Neuron (in vitro differentiated cells): ENCODE measurements around the gene ZNF536.
"Not testable (repeated sequence)": the region's sequence is repeated elsewhere in the genome, so short reads cannot be mapped to it uniquely, and the experiment has no call there.

Experiments used
- H2AFZ ChIP-seq: one replicate; pipeline ENCODE4 v1.6.1; 2013; ENCODE audit warnings: low read depth, mild to moderate bottlenecking, inconsistent platforms, low read length, moderate library complexity
- H3K27me3 ChIP-seq: one replicate; pipeline ENCODE4 v1.6.1; 2013; ENCODE audit warnings: low read length; ENCODE audit not compliant: insufficient read depth
- H3K36me3 ChIP-seq: one replicate; pipeline ENCODE4 v1.6.1; 2013; ENCODE audit warnings: low read length; ENCODE audit not compliant: insufficient read depth
- H3K4me1 ChIP-seq: one replicate; pipeline ENCODE4 v1.6.1; 2013; ENCODE audit warnings: low read length; ENCODE audit not compliant: insufficient read depth
- H3K4me3 ChIP-seq: 2 replicates; pipeline ENCODE4 v1.5.1; 2013; ENCODE audit warnings: mild to moderate bottlenecking, low read length, moderate library complexity
- H3K9me3 ChIP-seq: one replicate; pipeline ENCODE4 v1.6.1; 2013; ENCODE audit warnings: low read length

ZNF536 gene

DNA sequence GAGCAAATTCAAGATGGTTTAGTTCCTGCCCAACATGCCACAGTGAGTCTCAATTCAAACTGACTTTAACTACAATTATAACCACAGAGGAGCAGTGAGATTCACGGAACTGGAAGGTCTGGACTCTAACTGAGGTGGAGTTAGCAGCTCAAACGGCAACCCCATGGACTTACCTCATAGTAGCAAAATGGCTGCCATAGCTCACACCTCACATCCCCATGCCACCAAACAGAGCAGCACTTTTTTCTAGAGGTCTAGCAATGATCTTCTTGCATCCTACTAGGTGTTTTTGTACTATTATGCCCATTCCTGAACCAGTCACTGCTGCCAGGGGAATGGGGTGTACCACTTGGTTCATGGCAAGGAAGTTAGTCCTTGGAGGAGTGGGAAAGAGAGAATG is 87.7 kb downstream of the ZNF536 start:
- Histone ChIP-seq H3K36me3 (peaks cover 11% of the 10 kb centered on the region), H3K27me3 (no peaks in the 10 kb centered on the region), H2AFZ (no peak overlapping the region), H3K4me3 (no peak overlapping the region), H3K4me1 (no peaks in the 10 kb centered on the region), H3K9me3 (peaks cover 6% of the 10 kb centered on the region)

- Histone ChIP-seq H3K27me3 (no peaks in the 10 kb centered on the region), H2AFZ (no peak overlapping the region), H3K4me3 (no peak overlapping the region), H3K9me3 (peaks cover 9% of the 10 kb centered on the region), H3K36me3 (peaks cover 14% of the 10 kb centered on the region), H3K4me1 (no peaks in the 10 kb centered on the region)
Observed at GRCh38 chr19:30464162-30464561, 92.0 kb downstream of the ZNF536 start.

DNA sequence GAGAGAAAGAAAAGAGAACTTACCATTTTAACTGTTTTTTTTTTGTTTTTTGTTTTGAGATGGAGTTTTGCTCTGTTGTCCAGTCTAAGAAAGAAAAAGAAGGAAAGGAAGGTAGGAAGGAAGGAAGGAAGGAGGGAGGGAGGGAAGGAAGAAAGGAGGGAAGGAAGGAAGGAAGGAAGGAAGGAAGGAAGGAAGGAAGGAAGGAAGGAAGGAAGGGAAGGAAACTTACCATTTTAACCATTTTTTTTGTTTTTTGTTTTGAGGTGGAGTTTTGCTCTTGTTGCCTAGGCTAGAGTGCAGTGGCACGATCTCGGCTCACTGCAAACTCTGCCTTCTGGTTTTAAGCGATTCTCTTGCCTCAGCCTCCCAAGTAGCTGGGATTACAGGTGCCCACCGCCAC is 94.4 kb downstream of the ZNF536 start:
- not testable (repeated sequence) for H3K4me3 ChIP-seq, H3K36me3 ChIP-seq

GRCh38 chr19:30467239-30467638 is 95.1 kb downstream of the ZNF536 start:
- H3K9me3 ChIP-seq: peaks cover 5% of the 10 kb centered on the region
- no peak overlapping the region for H3K4me3 ChIP-seq
- peaks cover 7% of the 10 kb centered on the region for H3K36me3 ChIP-seq
- H2AFZ ChIP-seq: no peak overlapping the region
- H3K27me3 ChIP-seq: no peaks in the 10 kb centered on the region
- H3K4me1 ChIP-seq: no peaks in the 10 kb centered on the region

More for the DNA sequence above, 94.4 kb downstream of the ZNF536 start:
- H3K4me1 ChIP-seq, H3K27me3 ChIP-seq, H2AFZ ChIP-seq, H3K9me3 ChIP-seq: not testable (repeated sequence)

DNA sequence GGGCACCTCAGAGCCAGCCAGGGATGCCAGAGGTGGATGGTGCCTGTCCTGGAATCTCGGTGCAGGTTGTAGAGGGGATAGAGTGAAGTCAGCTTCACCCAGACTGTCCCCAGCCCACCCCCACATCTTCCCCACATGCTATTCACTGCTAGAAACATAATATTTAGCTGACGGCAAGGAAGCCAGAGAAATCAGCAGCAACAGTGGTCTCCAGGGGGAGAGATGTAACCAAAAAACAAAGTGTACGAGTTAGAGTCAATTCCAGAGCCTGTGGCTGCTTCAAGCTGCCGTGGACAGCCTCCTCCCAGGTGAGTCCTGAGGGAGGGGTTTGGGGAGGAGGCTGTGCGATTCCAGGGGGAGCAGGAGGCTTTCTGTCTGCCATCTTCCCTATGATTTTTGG is 97.6 kb downstream of the ZNF536 start:
- Histone ChIP-seq H3K9me3 (peaks cover 3% of the 10 kb centered on the region), H3K4me3 (no peak overlapping the region), H3K4me1 (no peaks in the 10 kb centered on the region), H2AFZ (no peak overlapping the region), H3K27me3 (no peaks in the 10 kb centered on the region), H3K36me3 (peaks cover 7% of the 10 kb centered on the region)

GRCh38 chr19:30471441-30471840 is 99.3 kb downstream of the ZNF536 start:
- Histone ChIP-seq H3K4me3 (no peak overlapping the region), H3K36me3 (peaks cover 7% of the 10 kb centered on the region), H3K4me1 (no peaks in the 10 kb centered on the region), H2AFZ (no peak overlapping the region), H3K27me3 (no peaks in the 10 kb centered on the region), H3K9me3 (peaks cover 3% of the 10 kb centered on the region)

GRCh38 chr19:30473334-30473867 is 101.2 kb downstream of the ZNF536 start:
- Histone ChIP-seq H3K4me3 (no peak overlapping the region), H3K4me1 (no peaks in the 10 kb centered on the region), H3K27me3 (no peaks in the 10 kb centered on the region), H2AFZ (no peak overlapping the region), H3K9me3 (no peaks in the 10 kb centered on the region), H3K36me3 (peaks cover 3% of the 10 kb centered on the region)

GRCh38 chr19:30476997-30477396 is 104.8 kb downstream of the ZNF536 start:
- H3K4me1 ChIP-seq: peaks cover 14% of the 10 kb centered on the region

GRCh38 chr19:30479231-30479630 is 107.0 kb downstream of the ZNF536 start:
- H3K36me3 ChIP-seq: peaks cover 11% of the 10 kb centered on the region
- H3K27me3 ChIP-seq: no peaks in the 10 kb centered on the region
- peaks cover 14% of the 10 kb centered on the region for H3K4me1 ChIP-seq
- no peaks in the 10 kb centered on the region for H3K9me3 ChIP-seq
- H2AFZ ChIP-seq: no peak overlapping the region
- no peak overlapping the region for H3K4me3 ChIP-seq

More at GRCh38 chr19:30476997-30477396, 104.8 kb downstream of the ZNF536 start:
- no peaks in the 10 kb centered on the region for H3K9me3 ChIP-seq
- H3K4me3 ChIP-seq: no peak overlapping the region
- H3K27me3 ChIP-seq: no peaks in the 10 kb centered on the region
- H2AFZ ChIP-seq: no peak overlapping the region
- H3K36me3 ChIP-seq: peaks cover 8% of the 10 kb centered on the region

DNA sequence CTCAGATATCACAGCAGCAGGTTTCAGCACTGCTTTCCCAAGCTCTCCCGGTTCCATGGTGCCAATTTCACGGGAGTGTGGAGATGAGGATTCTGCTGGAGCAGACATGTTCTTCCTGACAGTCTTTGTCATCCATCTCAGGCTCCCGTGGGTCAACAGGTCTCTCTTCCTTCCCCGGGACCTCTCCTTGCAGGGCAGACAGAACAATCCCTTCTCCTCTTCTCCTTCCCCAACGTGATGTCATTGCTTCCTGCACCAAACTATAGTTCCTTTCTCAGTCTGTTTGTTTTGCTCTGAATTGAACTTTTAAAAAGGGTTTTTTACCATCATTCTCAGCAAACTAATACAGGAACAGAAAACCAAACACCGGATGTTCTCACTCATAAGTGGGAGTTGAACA is 107.9 kb downstream of the ZNF536 start:
- peaks cover 14% of the 10 kb centered on the region for H3K4me1 ChIP-seq
- no peaks in the 10 kb centered on the region for H3K9me3 ChIP-seq
- H3K36me3 ChIP-seq: peaks cover 11% of the 10 kb centered on the region
- H2AFZ ChIP-seq: no peak overlapping the region
- H3K27me3 ChIP-seq: no peaks in the 10 kb centered on the region
- H3K4me3 ChIP-seq: no peak overlapping the region

DNA sequence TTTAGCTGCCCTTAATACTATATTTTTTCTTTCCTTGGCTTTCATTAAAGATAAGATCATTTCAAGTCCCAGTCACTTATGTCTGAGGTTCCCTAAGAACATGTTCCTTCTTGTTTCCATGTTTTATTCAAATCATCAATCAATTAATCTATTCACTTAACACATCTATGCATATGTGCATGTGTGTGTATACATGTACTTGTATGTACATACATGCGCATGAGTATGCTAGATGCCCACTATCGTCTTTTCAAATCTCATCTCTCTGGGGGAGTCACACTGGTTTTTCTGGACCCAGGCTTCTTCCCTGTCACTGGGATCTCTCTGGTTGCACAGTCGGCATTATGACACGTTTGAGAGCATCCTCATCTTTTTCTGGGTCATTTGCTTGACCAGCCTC is 108.9 kb downstream of the ZNF536 start:
- Histone ChIP-seq H3K27me3 (no peaks in the 10 kb centered on the region), H3K36me3 (peaks cover 11% of the 10 kb centered on the region), H3K9me3 (no peaks in the 10 kb centered on the region), H3K4me1 (peaks cover 14% of the 10 kb centered on the region), H2AFZ (no peak overlapping the region), H3K4me3 (no peak overlapping the region)

- no peaks in the 10 kb centered on the region for H3K27me3 ChIP-seq
- peaks cover 11% of the 10 kb centered on the region for H3K36me3 ChIP-seq
- peaks cover 16% of the 10 kb centered on the region for H3K4me1 ChIP-seq
- H2AFZ ChIP-seq: no peak overlapping the region
- no peaks in the 10 kb centered on the region for H3K9me3 ChIP-seq
- no peak overlapping the region for H3K4me3 ChIP-seq
Observed at GRCh38 chr19:30481823-30482222, 109.6 kb downstream of the ZNF536 start.

GRCh38 chr19:30482956-30483355 is 110.8 kb downstream of the ZNF536 start:
- H2AFZ ChIP-seq: no peak overlapping the region
- H3K4me3 ChIP-seq: no peak overlapping the region
- H3K27me3 ChIP-seq: no peaks in the 10 kb centered on the region
- peaks cover 27% of the 10 kb centered on the region for H3K4me1 ChIP-seq
- H3K36me3 ChIP-seq: peaks cover 11% of the 10 kb centered on the region
- H3K9me3 ChIP-seq: no peaks in the 10 kb centered on the region

- H3K4me3 ChIP-seq, H3K36me3 ChIP-seq, H3K27me3 ChIP-seq, H3K9me3 ChIP-seq, H2AFZ ChIP-seq: not testable (repeated sequence)
- H3K4me1 ChIP-seq: peaks cover 32% of the 10 kb centered on the region
Observed at GRCh38 chr19:30486250-30486649, 114.1 kb downstream of the ZNF536 start.
